K562 (cell line): ENCODE results near the gene DAGLA.

Experiments
- ARID3A ChIP-seq: IDR thresholded peaks from 2 replicates; pipeline ENCODE4 v1.6.1; 2012; ENCODE audit warnings: low read depth, low read length, improper control_type of control experiment, borderline replicate concordance
- BHLHE40 ChIP-seq: IDR thresholded peaks from 2 replicates; pipeline ENCODE4 v1.6.1; 2011; ENCODE audit warnings: low read length, improper control_type of control experiment
- BRD4 ChIP-seq: fragments of 200-600 bp; sonication (generic); IDR thresholded peaks from 2 replicates; pipeline ENCODE4 v1.6.1; 2017; ENCODE audit warnings: inconsistent platforms
- CREB1 ChIP-seq, 2 experiments: sonication (generic) in 1 of 2; formaldehyde crosslinking in 1 of 2; IDR thresholded peaks; 2 replicates each; pipeline versions ENCODE4 v1.6.1 to v1.8.0; 2012 to 2022; ENCODE audit warnings: inconsistent platforms in 1 of 2, mild to moderate bottlenecking in 1 of 2, missing genetic modification reagents in 1 of 2, moderate library complexity in 1 of 2
- GATA2 ChIP-seq: sonication (generic); formaldehyde crosslinking; IDR thresholded peaks from 2 replicates; pipeline ENCODE4 v1.4.0; 2020; ENCODE audit warnings: mild to moderate bottlenecking, missing genetic modification reagents
- POLR2A ChIP-seq: fragments of 450-650 bp; conservative IDR thresholded peaks from 2 replicates; pipeline ENCODE4 v1.6.1; 2016
- TRIM28 ChIP-seq: fragments of 450-650 bp; IDR thresholded peaks from 2 replicates; pipeline ENCODE4 v1.6.1; 2017
- ZNF239 ChIP-seq: fragments of 250-450 bp; sonication (Bioruptor Pico); IDR thresholded peaks from 2 replicates; pipeline ENCODE4 v1.4.0; 2020; ENCODE audit warnings: mild to moderate bottlenecking
- TF ChIP-seq, protein P1 (sequence below), 3 experiments: IDR thresholded peaks in 2 of 3; conservative IDR thresholded peaks in 1 of 3; 2 replicates each; pipeline ENCODE4 v1.5.1; 2011 to 2012; ENCODE audit warnings: low read length in 3 of 3, mild to moderate bottlenecking in 3 of 3, control low read depth in 2 of 3, improper control_type of control experiment in 1 of 3, inconsistent platforms in 1 of 3, low read depth in 1 of 3, mixed read lengths in 1 of 3, moderate library complexity in 1 of 3; ENCODE audit not compliant: insufficient read depth in 2 of 3
- TF ChIP-seq, protein P2 (sequence below): fragments of 450-650 bp; IDR thresholded peaks from 2 replicates; pipeline ENCODE4 v1.6.1; 2018; ENCODE audit not compliant: partially characterized antibody
- TF ChIP-seq, protein P3 (sequence below), 2 experiments: IDR thresholded peaks; 2 replicates each; pipeline ENCODE4 v1.6.1; 2012; ENCODE audit warnings: improper control_type of control experiment in 2 of 2, low read depth in 2 of 2, low read length in 2 of 2, borderline replicate concordance in 1 of 2

DNA sequence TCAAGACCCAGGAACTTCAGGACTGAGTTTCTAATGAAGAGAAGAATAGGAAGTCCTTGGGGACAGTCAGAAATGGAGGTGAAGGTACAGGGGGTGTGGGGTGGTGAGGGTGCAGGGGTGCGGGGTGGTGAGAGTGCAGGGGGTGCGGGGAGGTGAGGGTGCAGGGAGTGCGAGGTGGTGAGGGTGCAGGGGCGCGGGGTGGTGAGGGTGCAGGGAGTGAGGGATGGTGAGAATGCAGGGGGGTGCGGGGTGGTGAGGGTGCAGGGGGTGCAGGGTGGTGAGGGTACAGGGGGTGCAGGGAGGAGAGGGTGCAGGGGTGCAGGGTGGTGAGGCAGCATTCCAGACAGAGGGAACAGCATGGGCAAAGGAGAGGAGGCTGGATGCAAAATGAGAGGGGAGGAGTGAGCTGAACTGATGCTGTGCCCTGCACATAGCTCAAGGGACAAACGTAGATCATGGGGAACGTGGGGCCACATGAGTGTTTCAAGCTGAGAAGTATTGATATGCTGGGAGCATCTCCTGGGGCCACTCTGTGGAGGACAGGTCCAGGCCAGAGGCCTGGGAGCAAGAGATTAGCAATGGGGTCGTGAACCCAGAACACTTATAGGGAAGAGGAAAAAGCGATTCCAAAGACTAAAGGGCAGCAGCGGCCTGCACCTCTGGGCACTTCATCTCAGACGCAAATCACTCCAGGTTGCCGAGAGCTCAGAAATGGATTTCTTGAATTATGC lies 23.7 kb upstream of the DAGLA start:
- no peak for TF ChIP-seq ZNF239 (CRISPR knock-in tag)
- TF ChIP-seq GATA2 (CRISPR knock-in tag) = 0 out of 2 replicates have a peak, but pooled peaks have one; percentile 49
- TF ChIP-seq ARID3A = no peak
- TF ChIP-seq, protein P1, sequence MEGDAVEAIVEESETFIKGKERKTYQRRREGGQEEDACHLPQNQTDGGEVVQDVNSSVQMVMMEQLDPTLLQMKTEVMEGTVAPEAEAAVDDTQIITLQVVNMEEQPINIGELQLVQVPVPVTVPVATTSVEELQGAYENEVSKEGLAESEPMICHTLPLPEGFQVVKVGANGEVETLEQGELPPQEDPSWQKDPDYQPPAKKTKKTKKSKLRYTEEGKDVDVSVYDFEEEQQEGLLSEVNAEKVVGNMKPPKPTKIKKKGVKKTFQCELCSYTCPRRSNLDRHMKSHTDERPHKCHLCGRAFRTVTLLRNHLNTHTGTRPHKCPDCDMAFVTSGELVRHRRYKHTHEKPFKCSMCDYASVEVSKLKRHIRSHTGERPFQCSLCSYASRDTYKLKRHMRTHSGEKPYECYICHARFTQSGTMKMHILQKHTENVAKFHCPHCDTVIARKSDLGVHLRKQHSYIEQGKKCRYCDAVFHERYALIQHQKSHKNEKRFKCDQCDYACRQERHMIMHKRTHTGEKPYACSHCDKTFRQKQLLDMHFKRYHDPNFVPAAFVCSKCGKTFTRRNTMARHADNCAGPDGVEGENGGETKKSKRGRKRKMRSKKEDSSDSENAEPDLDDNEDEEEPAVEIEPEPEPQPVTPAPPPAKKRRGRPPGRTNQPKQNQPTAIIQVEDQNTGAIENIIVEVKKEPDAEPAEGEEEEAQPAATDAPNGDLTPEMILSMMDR (IDR thresholded peaks at IDR 0.05 in 2 of 3, conservative IDR thresholded peaks at IDR 0.05 in 1 of 3; ENCODE audit: insufficient read depth in 2 of 3, low read depth in 1 of 3, low read length in 3 of 3) = no peak
- TF ChIP-seq BHLHE40 = no peak
- TF ChIP-seq, protein P2, sequence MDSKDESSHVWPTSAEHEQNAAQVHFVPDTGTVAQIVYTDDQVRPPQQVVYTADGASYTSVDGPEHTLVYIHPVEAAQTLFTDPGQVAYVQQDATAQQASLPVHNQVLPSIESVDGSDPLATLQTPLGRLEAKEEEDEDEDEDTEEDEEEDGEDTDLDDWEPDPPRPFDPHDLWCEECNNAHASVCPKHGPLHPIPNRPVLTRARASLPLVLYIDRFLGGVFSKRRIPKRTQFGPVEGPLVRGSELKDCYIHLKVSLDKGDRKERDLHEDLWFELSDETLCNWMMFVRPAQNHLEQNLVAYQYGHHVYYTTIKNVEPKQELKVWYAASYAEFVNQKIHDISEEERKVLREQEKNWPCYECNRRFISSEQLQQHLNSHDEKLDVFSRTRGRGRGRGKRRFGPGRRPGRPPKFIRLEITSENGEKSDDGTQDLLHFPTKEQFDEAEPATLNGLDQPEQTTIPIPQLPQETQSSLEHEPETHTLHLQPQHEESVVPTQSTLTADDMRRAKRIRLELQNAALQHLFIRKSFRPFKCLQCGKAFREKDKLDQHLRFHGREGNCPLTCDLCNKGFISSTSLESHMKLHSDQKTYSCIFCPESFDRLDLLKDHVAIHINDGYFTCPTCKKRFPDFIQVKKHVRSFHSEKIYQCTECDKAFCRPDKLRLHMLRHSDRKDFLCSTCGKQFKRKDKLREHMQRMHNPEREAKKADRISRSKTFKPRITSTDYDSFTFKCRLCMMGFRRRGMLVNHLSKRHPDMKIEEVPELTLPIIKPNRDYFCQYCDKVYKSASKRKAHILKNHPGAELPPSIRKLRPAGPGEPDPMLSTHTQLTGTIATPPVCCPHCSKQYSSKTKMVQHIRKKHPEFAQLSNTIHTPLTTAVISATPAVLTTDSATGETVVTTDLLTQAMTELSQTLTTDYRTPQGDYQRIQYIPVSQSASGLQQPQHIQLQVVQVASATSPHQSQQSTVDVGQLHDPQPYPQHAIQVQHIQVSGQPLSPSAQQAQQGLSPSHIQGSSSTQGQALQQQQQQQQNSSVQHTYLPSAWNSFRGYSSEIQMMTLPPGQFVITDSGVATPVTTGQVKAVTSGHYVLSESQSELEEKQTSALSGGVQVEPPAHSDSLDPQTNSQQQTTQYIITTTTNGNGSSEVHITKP = no peak
- TF ChIP-seq, protein P3, sequence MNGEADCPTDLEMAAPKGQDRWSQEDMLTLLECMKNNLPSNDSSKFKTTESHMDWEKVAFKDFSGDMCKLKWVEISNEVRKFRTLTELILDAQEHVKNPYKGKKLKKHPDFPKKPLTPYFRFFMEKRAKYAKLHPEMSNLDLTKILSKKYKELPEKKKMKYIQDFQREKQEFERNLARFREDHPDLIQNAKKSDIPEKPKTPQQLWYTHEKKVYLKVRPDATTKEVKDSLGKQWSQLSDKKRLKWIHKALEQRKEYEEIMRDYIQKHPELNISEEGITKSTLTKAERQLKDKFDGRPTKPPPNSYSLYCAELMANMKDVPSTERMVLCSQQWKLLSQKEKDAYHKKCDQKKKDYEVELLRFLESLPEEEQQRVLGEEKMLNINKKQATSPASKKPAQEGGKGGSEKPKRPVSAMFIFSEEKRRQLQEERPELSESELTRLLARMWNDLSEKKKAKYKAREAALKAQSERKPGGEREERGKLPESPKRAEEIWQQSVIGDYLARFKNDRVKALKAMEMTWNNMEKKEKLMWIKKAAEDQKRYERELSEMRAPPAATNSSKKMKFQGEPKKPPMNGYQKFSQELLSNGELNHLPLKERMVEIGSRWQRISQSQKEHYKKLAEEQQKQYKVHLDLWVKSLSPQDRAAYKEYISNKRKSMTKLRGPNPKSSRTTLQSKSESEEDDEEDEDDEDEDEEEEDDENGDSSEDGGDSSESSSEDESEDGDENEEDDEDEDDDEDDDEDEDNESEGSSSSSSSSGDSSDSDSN (IDR thresholded peaks at IDR 0.05; ENCODE audit: borderline replicate concordance in 1 of 2, low read depth in 2 of 2, low read length in 2 of 2) = no peak
- TF ChIP-seq CREB1 (IDR thresholded peaks at IDR 0.05) = no peak
- TF ChIP-seq CREB1 (CRISPR knock-in tag; IDR thresholded peaks at IDR 0.05) = no peak
- TF ChIP-seq TRIM28 = no peak
- TF ChIP-seq BRD4 = no peak
- TF ChIP-seq POLR2A = no peak
